SK-N-SH treated with all-trans-retinoic acid at 6 μM for 48 hours (cell line): ENCODE results near the gene VTA1.

Experiments used
- ATAC-seq: fragments of 200-7000 bp; cut with Tn5 transposase; 3 replicates; pipeline ENCODE4 v1.9.1; 2020; ENCODE audit warnings: mild to moderate bottlenecking, moderate library complexity
- ARNTL ChIP-seq: fragments of 450-650 bp; formaldehyde crosslinking; IDR thresholded peaks from 2 replicates; pipeline ENCODE4 v1.5.0; 2020; ENCODE audit warnings: low read depth, mild to moderate bottlenecking, moderate library complexity, borderline replicate concordance
- BACH2 ChIP-seq: fragments of 250-450 bp; sonication (Bioruptor Pico); IDR thresholded peaks from 2 replicates; pipeline ENCODE4 v1.9.0; 2021; ENCODE audit warnings: mild to moderate bottlenecking, borderline replicate concordance
- CSDC2 ChIP-seq: fragments of 250-450 bp; sonication (Bioruptor Pico); IDR thresholded peaks from 2 replicates; pipeline ENCODE4 v1.5.0; 2020; ENCODE audit warnings: mild to moderate bottlenecking, moderate library complexity
- ESRRG ChIP-seq: fragments of 250-450 bp; sonication (Bioruptor Pico); IDR thresholded peaks from 2 replicates; pipeline ENCODE4 v1.6.1; 2021; ENCODE audit warnings: mild to moderate bottlenecking
- GLIS3 ChIP-seq: fragments of 250-450 bp; sonication (Bioruptor Pico); IDR thresholded peaks from 2 replicates; pipeline ENCODE4 v1.5.0; 2020; ENCODE audit warnings: mild to moderate bottlenecking, moderate library complexity
- OSR1 ChIP-seq: fragments of 250-450 bp; sonication (Bioruptor Pico); IDR thresholded peaks from 2 replicates; pipeline ENCODE4 v1.8.0; 2022; ENCODE audit warnings: moderate library complexity, mild to moderate bottlenecking, inconsistent platforms
- PPARA ChIP-seq: fragments of 250-450 bp; sonication (Bioruptor Pico); IDR thresholded peaks from 2 replicates; pipeline ENCODE4 v1.5.0; 2020; ENCODE audit warnings: mild to moderate bottlenecking, borderline replicate concordance
- RARB ChIP-seq: fragments of 250-450 bp; sonication (Bioruptor Pico); IDR thresholded peaks from 2 replicates; pipeline ENCODE4 v1.8.0; 2021; ENCODE audit warnings: mild to moderate bottlenecking, moderate library complexity
- SNAI2 ChIP-seq: fragments of 250-450 bp; sonication (Bioruptor Pico); IDR thresholded peaks from 2 replicates; pipeline ENCODE4 v1.5.0; 2020; ENCODE audit warnings: mild to moderate bottlenecking, moderate library complexity
- TCF4 ChIP-seq: fragments of 250-450 bp; sonication (Bioruptor Pico); IDR thresholded peaks from 2 replicates; pipeline ENCODE4 v1.8.0; 2021; ENCODE audit warnings: mild to moderate bottlenecking, moderate library complexity, borderline replicate concordance
- TOX ChIP-seq: fragments of 250-450 bp; sonication (Bioruptor Pico); IDR thresholded peaks from 2 replicates; pipeline ENCODE4 v1.8.0; 2021; ENCODE audit warnings: mild to moderate bottlenecking, moderate library complexity, borderline replicate concordance
- ZC3H10 ChIP-seq: fragments of 250-450 bp; sonication (Bioruptor Pico); IDR thresholded peaks from 2 replicates; pipeline ENCODE4 v1.5.1; 2021; ENCODE audit warnings: mild to moderate bottlenecking, moderate library complexity
- ZFP3 ChIP-seq: fragments of 250-450 bp; sonication (Bioruptor Pico); IDR thresholded peaks from 2 replicates; pipeline ENCODE4 v1.5.0; 2020; ENCODE audit warnings: mild to moderate bottlenecking, moderate library complexity
- ZFP30 ChIP-seq: fragments of 450-650 bp; formaldehyde crosslinking; IDR thresholded peaks from 2 replicates; pipeline ENCODE4 v1.5.0; 2022; ENCODE audit warnings: mild to moderate bottlenecking, moderate library complexity
- ZNF565 ChIP-seq: fragments of 450-650 bp; formaldehyde crosslinking; conservative IDR thresholded peaks from 2 replicates; pipeline ENCODE4 v1.5.0; 2020; ENCODE audit warnings: low read depth, mild to moderate bottlenecking, moderate library complexity
- ZNF70 ChIP-seq: fragments of 450-650 bp; formaldehyde crosslinking; IDR thresholded peaks from 2 replicates; pipeline ENCODE4 v1.5.0; 2020; ENCODE audit warnings: mild to moderate bottlenecking, moderate library complexity
- ZNF8 ChIP-seq: fragments of 450-650 bp; formaldehyde crosslinking; IDR thresholded peaks from 2 replicates; pipeline ENCODE4 v1.5.0; 2020; ENCODE audit warnings: mild to moderate bottlenecking, moderate library complexity
- TF ChIP-seq, protein P1 (sequence below): fragments of 250-450 bp; sonication (Bioruptor Pico); IDR thresholded peaks from 2 replicates; pipeline ENCODE4 v1.5.1; 2021; ENCODE audit warnings: mild to moderate bottlenecking, moderate library complexity
- TF ChIP-seq, protein P2 (sequence below): fragments of 250-450 bp; sonication (Bioruptor Pico); IDR thresholded peaks from 2 replicates; pipeline ENCODE4 v1.8.0; 2020; ENCODE audit warnings: mild to moderate bottlenecking, moderate library complexity, borderline replicate concordance
- TF ChIP-seq, protein P3 (sequence below): fragments of 250-450 bp; sonication (Bioruptor Pico); IDR thresholded peaks from 2 replicates; pipeline ENCODE4 v1.8.0; 2021; ENCODE audit warnings: low read depth, mild to moderate bottlenecking, moderate library complexity, borderline replicate concordance
- TF ChIP-seq, protein P4 (sequence below): fragments of 250-450 bp; sonication (Bioruptor Pico); IDR thresholded peaks from 2 replicates; pipeline ENCODE4 v1.5.1; 2020; ENCODE audit warnings: low read depth, mild to moderate bottlenecking, moderate library complexity
- TF ChIP-seq, protein P5 (sequence below): fragments of 250-450 bp; sonication (Bioruptor Pico); IDR thresholded peaks from 2 replicates; pipeline ENCODE4 v1.5.0; 2020; ENCODE audit warnings: mild to moderate bottlenecking, moderate library complexity

The VTA1 gene

DNA sequence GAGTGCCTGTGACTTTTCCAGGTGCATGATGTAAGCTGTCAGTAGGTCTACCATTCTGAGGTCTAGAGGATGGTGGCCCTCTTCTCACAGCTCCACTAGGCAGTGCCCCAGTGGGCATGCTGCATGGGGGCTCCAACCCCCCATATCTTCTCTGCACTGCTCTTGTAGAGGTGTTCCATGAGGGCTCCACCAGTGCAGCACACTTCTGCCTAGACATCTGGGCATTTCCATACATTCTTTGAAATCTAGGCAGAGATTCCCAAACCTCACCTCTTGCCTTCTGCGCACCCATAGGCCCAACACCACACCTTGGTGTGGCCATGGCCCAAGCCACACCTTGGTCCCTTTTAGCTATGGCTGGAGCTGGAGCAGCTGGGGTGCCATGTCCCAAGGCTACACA, 66.3 kb downstream of the VTA1 start:
- no peak for TF ChIP-seq ARNTL
- TF ChIP-seq ZC3H10 (CRISPR knock-in tag): no peak
- TF ChIP-seq, protein P1, sequence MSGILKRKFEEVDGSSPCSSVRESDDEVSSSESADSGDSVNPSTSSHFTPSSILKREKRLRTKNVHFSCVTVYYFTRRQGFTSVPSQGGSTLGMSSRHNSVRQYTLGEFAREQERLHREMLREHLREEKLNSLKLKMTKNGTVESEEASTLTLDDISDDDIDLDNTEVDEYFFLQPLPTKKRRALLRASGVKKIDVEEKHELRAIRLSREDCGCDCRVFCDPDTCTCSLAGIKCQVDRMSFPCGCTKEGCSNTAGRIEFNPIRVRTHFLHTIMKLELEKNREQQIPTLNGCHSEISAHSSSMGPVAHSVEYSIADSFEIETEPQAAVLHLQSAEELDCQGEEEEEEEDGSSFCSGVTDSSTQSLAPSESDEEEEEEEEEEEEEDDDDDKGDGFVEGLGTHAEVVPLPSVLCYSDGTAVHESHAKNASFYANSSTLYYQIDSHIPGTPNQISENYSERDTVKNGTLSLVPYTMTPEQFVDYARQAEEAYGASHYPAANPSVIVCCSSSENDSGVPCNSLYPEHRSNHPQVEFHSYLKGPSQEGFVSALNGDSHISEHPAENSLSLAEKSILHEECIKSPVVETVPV (CRISPR knock-in tag): no peak
- TF ChIP-seq, protein P2, sequence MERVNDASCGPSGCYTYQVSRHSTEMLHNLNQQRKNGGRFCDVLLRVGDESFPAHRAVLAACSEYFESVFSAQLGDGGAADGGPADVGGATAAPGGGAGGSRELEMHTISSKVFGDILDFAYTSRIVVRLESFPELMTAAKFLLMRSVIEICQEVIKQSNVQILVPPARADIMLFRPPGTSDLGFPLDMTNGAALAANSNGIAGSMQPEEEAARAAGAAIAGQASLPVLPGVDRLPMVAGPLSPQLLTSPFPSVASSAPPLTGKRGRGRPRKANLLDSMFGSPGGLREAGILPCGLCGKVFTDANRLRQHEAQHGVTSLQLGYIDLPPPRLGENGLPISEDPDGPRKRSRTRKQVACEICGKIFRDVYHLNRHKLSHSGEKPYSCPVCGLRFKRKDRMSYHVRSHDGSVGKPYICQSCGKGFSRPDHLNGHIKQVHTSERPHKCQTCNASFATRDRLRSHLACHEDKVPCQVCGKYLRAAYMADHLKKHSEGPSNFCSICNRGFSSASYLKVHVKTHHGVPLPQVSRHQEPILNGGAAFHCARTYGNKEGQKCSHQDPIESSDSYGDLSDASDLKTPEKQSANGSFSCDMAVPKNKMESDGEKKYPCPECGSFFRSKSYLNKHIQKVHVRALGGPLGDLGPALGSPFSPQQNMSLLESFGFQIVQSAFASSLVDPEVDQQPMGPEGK (CRISPR knock-in tag): no peak
- TF ChIP-seq ZNF8: no peak
- TF ChIP-seq TCF4: no peak
- no peak for TF ChIP-seq CSDC2 (CRISPR knock-in tag)
- TF ChIP-seq, protein P3, sequence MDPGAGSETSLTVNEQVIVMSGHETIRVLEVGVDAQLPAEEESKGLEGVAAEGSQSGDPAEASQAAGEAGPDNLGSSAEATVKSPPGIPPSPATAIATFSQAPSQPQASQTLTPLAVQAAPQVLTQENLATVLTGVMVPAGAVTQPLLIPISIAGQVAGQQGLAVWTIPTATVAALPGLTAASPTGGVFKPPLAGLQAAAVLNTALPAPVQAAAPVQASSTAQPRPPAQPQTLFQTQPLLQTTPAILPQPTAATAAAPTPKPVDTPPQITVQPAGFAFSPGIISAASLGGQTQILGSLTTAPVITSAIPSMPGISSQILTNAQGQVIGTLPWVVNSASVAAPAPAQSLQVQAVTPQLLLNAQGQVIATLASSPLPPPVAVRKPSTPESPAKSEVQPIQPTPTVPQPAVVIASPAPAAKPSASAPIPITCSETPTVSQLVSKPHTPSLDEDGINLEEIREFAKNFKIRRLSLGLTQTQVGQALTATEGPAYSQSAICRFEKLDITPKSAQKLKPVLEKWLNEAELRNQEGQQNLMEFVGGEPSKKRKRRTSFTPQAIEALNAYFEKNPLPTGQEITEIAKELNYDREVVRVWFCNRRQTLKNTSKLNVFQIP (CRISPR knock-in tag): no peak
- ATAC-seq: no peak

DNA sequence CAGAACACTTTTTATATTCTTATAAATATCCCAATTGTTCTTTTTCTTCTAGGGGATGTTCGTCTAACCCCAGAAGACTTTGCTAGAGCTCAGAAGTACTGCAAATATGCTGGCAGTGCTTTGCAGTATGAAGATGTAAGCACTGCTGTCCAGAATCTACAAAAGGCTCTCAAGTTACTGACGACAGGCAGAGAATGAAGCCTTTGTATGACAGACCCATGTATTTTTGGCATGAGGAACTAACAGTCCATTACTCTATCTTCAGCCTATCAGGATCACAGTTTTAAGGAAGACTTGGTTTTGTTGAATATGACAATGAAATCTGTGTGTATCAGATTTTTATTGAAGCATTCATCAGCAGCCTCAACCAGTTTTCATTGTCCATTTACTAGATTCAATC, 71.4 kb downstream of the VTA1 start:
- TF ChIP-seq ZC3H10 (CRISPR knock-in tag): no peak
- no peak for ATAC-seq

DNA sequence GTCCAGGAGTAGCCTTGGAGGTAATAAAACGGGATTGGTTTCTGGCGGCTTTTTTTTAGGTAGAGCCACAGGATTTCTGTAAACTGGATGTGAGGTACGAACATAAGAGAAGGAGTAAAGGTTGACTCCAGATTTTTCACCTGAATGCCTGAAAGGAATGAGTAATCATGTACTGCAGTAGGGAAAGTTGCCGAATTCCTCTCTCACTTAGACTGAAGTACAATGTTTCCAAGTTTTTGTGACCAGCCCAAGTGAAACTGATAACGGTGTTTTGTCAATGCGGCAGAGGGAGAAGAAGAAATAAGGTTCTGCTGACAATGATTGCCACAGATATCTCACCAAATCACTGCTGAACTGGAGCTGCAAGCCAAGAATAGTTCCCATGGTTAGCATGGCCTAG, 75.0 kb downstream of the VTA1 start:
- ATAC-seq: no peak
- TF ChIP-seq ZC3H10 (CRISPR knock-in tag) (no peak), CSDC2 (CRISPR knock-in tag) (no peak), ZNF565 (CRISPR knock-in tag) (no peak), ZNF8 (no peak), ARNTL (no peak), BACH2 (no peak), SNAI2 (CRISPR knock-in tag) (no peak), GLIS3 (no peak), TOX (no peak), RARB (no peak), PPARA (no peak), ZFP3 (CRISPR knock-in tag) (no peak), ESRRG (CRISPR knock-in tag) (no peak), ZFP30 (CRISPR knock-in tag) (no peak), OSR1 (CRISPR knock-in tag) (no peak), TCF4 (no peak), ZNF70 (CRISPR knock-in tag) (no peak)
- TF ChIP-seq, protein P1 (CRISPR knock-in tag): no peak
- TF ChIP-seq, protein P4, sequence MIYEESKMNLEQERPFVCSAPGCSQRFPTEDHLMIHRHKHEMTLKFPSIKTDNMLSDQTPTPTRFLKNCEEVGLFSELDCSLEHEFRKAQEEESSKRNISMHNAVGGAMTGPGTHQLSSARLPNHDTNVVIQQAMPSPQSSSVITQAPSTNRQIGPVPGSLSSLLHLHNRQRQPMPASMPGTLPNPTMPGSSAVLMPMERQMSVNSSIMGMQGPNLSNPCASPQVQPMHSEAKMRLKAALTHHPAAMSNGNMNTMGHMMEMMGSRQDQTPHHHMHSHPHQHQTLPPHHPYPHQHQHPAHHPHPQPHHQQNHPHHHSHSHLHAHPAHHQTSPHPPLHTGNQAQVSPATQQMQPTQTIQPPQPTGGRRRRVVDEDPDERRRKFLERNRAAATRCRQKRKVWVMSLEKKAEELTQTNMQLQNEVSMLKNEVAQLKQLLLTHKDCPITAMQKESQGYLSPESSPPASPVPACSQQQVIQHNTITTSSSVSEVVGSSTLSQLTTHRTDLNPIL (CRISPR knock-in tag): no peak
- TF ChIP-seq, protein P5, sequence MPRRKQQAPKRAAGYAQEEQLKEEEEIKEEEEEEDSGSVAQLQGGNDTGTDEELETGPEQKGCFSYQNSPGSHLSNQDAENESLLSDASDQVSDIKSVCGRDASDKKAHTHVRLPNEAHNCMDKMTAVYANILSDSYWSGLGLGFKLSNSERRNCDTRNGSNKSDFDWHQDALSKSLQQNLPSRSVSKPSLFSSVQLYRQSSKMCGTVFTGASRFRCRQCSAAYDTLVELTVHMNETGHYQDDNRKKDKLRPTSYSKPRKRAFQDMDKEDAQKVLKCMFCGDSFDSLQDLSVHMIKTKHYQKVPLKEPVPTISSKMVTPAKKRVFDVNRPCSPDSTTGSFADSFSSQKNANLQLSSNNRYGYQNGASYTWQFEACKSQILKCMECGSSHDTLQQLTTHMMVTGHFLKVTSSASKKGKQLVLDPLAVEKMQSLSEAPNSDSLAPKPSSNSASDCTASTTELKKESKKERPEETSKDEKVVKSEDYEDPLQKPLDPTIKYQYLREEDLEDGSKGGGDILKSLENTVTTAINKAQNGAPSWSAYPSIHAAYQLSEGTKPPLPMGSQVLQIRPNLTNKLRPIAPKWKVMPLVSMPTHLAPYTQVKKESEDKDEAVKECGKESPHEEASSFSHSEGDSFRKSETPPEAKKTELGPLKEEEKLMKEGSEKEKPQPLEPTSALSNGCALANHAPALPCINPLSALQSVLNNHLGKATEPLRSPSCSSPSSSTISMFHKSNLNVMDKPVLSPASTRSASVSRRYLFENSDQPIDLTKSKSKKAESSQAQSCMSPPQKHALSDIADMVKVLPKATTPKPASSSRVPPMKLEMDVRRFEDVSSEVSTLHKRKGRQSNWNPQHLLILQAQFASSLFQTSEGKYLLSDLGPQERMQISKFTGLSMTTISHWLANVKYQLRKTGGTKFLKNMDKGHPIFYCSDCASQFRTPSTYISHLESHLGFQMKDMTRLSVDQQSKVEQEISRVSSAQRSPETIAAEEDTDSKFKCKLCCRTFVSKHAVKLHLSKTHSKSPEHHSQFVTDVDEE: no peak
- TF ChIP-seq, all 23 proteins: peak for 0
